Left ventricle myocardium inferior (tissue), 1 donor: ENCODE data around the gene MAP2K3. TPM values are rescaled to one million over a fixed set of nuclear protein-coding genes. Genes with fewer than 3 reads are reported as not detected.
"Not testable (repeated sequence)": the region's sequence is repeated elsewhere in the genome, so short reads cannot be mapped to it uniquely, and the experiment has no call there.

Source experiments
- DNase-seq: peaks from one replicate; pipeline ENCODE4 v3.0.0-alpha.2; 2020
- H3K27ac ChIP-seq: fragments of 200-600 bp; replicated peaks from 2 replicates; pipeline ENCODE4 v1.8.0; 2021
- H3K27me3 ChIP-seq: fragments of 200-600 bp; 2 replicates; pipeline ENCODE4 v1.8.0; 2021; ENCODE audit warnings: low read depth
- H3K36me3 ChIP-seq: fragments of 200-600 bp; 2 replicates; pipeline ENCODE4 v1.8.0; 2021
- H3K4me1 ChIP-seq: fragments of 200-600 bp; 2 replicates; pipeline ENCODE4 v1.8.0; 2021
- H3K4me3 ChIP-seq: fragments of 200-600 bp; 2 replicates; pipeline ENCODE4 v1.8.0; 2021; ENCODE audit warnings: mild to moderate bottlenecking, moderate library complexity
- H3K9me3 ChIP-seq: fragments of 200-600 bp; replicated peaks from 2 replicates; pipeline ENCODE4 v1.8.0; 2021
- CTCF ChIP-seq: fragments of 200-600 bp; IDR thresholded peaks from 2 replicates; pipeline ENCODE4 v1.8.0; 2021; ENCODE audit warnings: antibody characterized with exemption, mild to moderate bottlenecking, borderline replicate concordance
- intact Hi-C: fragments of 100-400 bp; cut with micrococcal nuclease; formaldehyde crosslinking; loops from one replicate; pipeline ENCODE4 v1.11.0; 2022
- total RNA-seq: library from RNA; stranded (reverse); fragmentation: NEBNext Ultra II Directional; extraction: Animal tissue kit (Norgen Biotek cat#: 25700); gene quantifications from one replicate; pipeline ENCODE4 v1.2.1, GENCODE V29; 2021
- donor health status: DM: no; HTN: yes; CAD: no; lungs with severe emphysema.

Gene MAP2K3
- total RNA-seq, 1 donor from 2014 or later = 41.7 TPM

DNA sequence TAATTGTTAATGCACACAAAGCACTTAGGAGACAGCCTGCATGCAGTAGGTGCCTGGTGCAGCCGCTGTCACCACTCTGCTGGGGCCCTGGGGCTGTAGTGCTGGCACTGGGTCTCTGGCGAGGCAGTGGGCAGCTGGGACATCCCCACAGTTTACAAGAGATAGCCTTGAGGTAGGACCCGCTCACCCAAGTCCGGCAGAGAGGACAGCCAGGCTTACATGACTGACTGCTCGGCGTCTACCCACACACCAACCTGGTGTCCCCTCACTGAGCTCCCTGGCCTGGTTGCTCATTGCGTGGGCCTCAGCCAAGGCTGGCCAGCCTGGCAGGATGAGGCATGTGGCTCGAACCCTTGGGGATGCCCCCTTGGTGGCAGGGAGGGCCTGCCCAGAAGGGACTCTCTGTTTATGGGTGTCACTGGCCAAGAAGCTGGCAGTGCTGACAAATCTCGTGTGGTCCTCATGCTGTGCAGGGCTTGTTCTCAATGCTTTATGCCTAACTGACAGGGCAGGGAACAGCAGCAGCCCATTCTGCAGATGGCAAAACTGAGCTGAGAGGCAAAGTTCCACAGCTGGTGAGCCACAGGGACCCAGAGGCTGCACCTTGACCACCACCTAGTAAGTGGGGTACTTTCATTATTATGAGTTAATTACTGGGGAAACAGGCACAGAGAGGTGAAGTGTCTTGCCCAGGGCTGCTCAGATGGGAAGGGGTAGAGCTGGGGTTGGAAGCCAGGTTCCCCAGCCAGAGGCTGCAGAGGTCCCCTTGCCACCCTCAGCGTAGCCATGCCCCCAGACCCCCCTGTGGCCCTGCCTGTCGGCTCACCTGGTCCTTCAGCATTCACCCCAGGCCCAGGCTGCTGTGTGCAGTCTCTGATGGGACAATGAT is 58.8 kb downstream of the MAP2K3 start:
- intact Hi-C loops, H3K27me3 ChIP-seq, H3K27ac ChIP-seq, H3K36me3 ChIP-seq, DNase-seq, H3K4me3 ChIP-seq, H3K9me3 ChIP-seq: not testable (repeated sequence)
- H3K4me1 ChIP-seq = peaks cover 14% of the 10 kb centered on the region

GRCh38 chr17:21344801-21345200 is 60.3 kb downstream of the MAP2K3 start:
- H3K36me3 ChIP-seq, H3K27ac ChIP-seq, H3K4me3 ChIP-seq: not testable (repeated sequence)

GRCh38 chr17:21345236-21345635 is 60.7 kb downstream of the MAP2K3 start:
- H3K36me3 ChIP-seq = no peaks in the 10 kb centered on the region
- H3K4me1 ChIP-seq = peaks cover 14% of the 10 kb centered on the region
- TF ChIP-seq CTCF = no peak
- H3K27ac ChIP-seq = no peak overlapping the region
- DNase-seq = no peak
- no peaks in the 10 kb centered on the region for H3K9me3 ChIP-seq
- H3K27me3 ChIP-seq = no peaks in the 10 kb centered on the region
- intact Hi-C loops = no loop called here
- no peak overlapping the region for H3K4me3 ChIP-seq

More at GRCh38 chr17:21344801-21345200, 60.3 kb downstream of the MAP2K3 start:
- H3K27me3 ChIP-seq, H3K9me3 ChIP-seq, DNase-seq, intact Hi-C loops: not testable (repeated sequence)
- peaks cover 14% of the 10 kb centered on the region for H3K4me1 ChIP-seq

DNA sequence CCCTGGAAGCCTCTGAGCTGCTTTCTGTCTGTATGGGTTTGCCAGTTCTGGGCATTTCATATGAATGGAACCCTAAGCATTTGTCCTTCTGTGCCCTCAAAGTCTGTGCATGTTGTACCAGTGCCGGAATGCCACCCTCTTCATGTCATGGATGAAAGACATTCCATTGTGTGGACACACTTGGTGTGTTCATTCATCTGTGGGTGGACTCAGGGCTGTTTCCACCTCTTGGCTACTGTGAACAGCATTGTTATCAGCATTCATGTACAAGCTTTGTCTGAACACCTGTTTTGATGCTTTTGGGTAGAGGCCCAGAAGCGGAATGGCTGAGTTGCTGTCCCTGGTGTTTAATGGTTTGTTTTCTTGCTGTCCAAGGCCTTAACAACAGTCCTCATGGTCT is 61.6 kb downstream of the MAP2K3 start:
- DNase-seq, intact Hi-C loops, H3K9me3 ChIP-seq, H3K27ac ChIP-seq, H3K27me3 ChIP-seq, H3K4me3 ChIP-seq, H3K36me3 ChIP-seq: not testable (repeated sequence)
- peaks cover 14% of the 10 kb centered on the region for H3K4me1 ChIP-seq

DNA sequence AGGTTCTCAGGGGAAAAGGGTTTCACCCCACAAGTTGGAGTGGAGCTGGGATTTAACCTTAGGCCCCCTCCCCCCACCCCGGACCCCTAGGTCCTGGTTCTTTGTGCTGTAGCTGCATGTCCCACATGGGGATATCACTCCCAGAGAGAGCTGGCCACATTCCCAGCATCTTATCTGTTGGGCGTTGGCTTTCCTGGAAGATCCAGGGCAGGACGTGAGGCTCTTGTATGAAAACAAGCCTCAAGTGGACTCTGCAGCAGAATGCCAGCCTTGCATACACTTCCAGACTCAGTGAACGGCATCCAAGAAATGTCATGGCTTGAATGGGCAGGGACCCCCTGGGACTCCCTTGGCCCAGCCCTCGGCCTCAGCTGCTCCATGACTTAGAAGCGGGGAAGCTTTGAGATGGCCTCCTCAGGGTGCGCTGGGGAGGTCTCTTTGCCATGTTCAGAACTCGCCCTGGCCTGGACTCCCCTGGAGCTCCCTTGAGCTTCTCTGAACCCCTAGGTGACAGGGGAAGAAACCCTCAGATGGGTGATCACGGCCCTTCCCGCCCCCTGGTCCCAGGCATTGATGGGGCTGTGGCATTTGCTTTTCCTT is 62.2 kb downstream of the MAP2K3 start:
- H3K36me3 ChIP-seq, H3K27me3 ChIP-seq, intact Hi-C loops, H3K4me3 ChIP-seq, H3K9me3 ChIP-seq: not testable (repeated sequence)
- Histone ChIP-seq H3K4me1 (peaks cover 14% of the 10 kb centered on the region), H3K27ac (peak overlapping the region; percentile 60)
- DNase-seq = peak; percentile 66

DNA sequence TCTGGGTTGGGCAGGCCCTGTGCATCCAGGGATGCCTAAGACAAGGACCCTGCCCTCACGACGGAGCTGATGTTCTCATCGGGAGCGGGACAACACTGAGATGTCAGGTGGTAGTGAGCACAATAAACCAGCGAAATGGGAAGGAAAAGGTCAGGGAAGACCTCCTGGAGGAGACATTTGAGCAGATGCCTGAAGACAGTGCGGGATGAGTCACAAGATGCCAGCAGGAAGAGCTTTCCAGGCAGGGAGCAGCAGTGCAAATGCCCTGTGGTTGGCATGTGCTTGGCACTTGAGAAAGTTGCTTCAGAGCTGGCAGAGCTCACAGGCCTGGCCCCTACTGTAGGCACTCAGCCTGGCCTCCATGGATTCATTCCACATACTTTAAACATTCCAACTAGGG is 63.1 kb downstream of the MAP2K3 start:
- intact Hi-C loops, DNase-seq, H3K27me3 ChIP-seq, H3K27ac ChIP-seq, H3K36me3 ChIP-seq, H3K9me3 ChIP-seq, H3K4me3 ChIP-seq: not testable (repeated sequence)
- peaks cover 14% of the 10 kb centered on the region for H3K4me1 ChIP-seq

GRCh38 chr17:21348081-21348925 is 63.8 kb downstream of the MAP2K3 start:
- intact Hi-C loops, H3K9me3 ChIP-seq, H3K4me3 ChIP-seq, H3K27me3 ChIP-seq, H3K27ac ChIP-seq, DNase-seq, H3K36me3 ChIP-seq: not testable (repeated sequence)
- peaks cover 14% of the 10 kb centered on the region for H3K4me1 ChIP-seq

DNA sequence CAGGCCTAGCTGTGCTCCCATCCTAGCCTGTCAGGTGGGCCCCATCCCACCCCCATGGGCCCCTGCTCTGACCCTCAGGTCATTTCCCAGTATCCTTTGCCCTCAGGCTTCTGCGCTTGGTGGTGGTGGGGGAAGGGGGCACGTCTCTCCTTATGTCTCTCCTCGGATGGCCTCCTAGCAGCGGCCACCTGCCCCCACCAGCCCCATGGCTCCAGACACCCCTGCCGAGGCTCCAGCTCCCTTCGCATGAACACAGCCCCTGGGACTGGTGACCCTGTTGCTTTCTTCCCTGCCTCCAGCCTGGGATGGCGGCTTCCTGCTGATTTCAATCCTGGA is 64.4 kb downstream of the MAP2K3 start:
- H3K4me3 ChIP-seq, intact Hi-C loops, H3K9me3 ChIP-seq, DNase-seq, H3K27me3 ChIP-seq, H3K36me3 ChIP-seq, H3K27ac ChIP-seq: not testable (repeated sequence)
- peaks cover 14% of the 10 kb centered on the region for H3K4me1 ChIP-seq

- peaks cover 14% of the 10 kb centered on the region for H3K4me1 ChIP-seq
- H3K27me3 ChIP-seq, H3K9me3 ChIP-seq, intact Hi-C loops, H3K4me3 ChIP-seq, DNase-seq, H3K27ac ChIP-seq, H3K36me3 ChIP-seq: not testable (repeated sequence)
Measured at GRCh38 chr17:21349358-21350050, 65.0 kb downstream of the MAP2K3 start.

DNA sequence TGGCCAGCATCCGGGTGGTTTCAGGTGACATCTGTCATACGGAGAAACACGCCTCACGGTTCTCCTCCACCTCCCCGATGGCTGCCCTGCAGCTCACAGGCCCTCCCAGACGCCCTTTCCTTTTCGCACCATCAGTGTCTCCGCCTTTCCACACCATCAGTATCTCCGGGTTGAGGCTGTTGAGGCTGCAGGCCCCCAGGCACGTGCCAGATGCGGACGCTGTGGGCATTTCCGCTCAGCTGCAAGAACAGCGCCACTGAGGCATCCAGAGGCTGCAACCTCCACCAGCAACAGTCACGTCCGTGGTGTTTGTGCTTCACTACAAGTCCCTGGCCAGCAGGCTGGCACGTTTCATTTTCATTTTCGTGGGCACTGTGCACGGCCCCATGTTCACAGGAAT is 66.0 kb downstream of the MAP2K3 start:
- H3K27ac ChIP-seq, intact Hi-C loops, DNase-seq: not testable (repeated sequence)

More for the DNA sequence above, 66.0 kb downstream of the MAP2K3 start:
- H3K9me3 ChIP-seq, H3K27me3 ChIP-seq, H3K4me1 ChIP-seq, H3K4me3 ChIP-seq, H3K36me3 ChIP-seq: not testable (repeated sequence)
